ENCODE measurements around the gene PCDHA1.

Gene PCDHA1

DNA sequence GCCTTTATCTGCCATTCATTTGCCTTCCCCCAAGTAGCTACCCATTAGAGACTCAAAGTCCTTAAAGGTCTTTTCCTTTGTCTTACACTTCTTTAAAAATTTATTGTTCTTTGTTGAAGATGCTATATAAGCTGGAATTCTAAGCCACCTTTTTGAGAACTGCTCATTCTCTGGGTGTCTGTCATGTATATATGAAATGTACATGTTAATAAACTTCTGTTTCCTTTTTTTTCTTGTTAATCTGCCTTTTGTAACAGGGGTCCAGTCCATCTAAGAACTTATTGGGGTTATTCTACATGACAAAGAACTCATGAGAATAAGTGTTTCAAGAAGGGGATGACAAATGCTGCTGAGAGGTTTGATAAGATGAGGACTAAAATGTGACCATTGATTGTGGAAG, 221.9 kb downstream of the PCDHA1 start:
- TF ChIP-seq, protein P1, sequence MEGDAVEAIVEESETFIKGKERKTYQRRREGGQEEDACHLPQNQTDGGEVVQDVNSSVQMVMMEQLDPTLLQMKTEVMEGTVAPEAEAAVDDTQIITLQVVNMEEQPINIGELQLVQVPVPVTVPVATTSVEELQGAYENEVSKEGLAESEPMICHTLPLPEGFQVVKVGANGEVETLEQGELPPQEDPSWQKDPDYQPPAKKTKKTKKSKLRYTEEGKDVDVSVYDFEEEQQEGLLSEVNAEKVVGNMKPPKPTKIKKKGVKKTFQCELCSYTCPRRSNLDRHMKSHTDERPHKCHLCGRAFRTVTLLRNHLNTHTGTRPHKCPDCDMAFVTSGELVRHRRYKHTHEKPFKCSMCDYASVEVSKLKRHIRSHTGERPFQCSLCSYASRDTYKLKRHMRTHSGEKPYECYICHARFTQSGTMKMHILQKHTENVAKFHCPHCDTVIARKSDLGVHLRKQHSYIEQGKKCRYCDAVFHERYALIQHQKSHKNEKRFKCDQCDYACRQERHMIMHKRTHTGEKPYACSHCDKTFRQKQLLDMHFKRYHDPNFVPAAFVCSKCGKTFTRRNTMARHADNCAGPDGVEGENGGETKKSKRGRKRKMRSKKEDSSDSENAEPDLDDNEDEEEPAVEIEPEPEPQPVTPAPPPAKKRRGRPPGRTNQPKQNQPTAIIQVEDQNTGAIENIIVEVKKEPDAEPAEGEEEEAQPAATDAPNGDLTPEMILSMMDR (IDR thresholded peaks at IDR 0.05; ENCODE audit: poor library complexity, severe bottlenecking) = no peak
- H3K4me1 ChIP-seq (ENCODE audit: insufficient read depth, poor library complexity, severe bottlenecking) = peaks cover 21% of the 10 kb centered on the region
- DNase-seq (ENCODE audit: low spot score) = no peak
- H3K27me3 ChIP-seq (ENCODE audit: insufficient read depth, poor library complexity, severe bottlenecking) = no peaks in the 10 kb centered on the region
- H3K4me3 ChIP-seq (ENCODE audit: severe bottlenecking) = no peak overlapping the region
- no peaks in the 10 kb centered on the region for H3K9me3 ChIP-seq (ENCODE audit: severe bottlenecking)
- no peak overlapping the region for H3K27ac ChIP-seq (ENCODE audit: poor library complexity, severe bottlenecking)
- ATAC-seq (ENCODE audit: low read depth) = no peak
- H3K36me3 ChIP-seq (ENCODE audit: low read depth) = peaks cover 10% of the 10 kb centered on the region; the same call in 1 of the 2 replicates

DNA sequence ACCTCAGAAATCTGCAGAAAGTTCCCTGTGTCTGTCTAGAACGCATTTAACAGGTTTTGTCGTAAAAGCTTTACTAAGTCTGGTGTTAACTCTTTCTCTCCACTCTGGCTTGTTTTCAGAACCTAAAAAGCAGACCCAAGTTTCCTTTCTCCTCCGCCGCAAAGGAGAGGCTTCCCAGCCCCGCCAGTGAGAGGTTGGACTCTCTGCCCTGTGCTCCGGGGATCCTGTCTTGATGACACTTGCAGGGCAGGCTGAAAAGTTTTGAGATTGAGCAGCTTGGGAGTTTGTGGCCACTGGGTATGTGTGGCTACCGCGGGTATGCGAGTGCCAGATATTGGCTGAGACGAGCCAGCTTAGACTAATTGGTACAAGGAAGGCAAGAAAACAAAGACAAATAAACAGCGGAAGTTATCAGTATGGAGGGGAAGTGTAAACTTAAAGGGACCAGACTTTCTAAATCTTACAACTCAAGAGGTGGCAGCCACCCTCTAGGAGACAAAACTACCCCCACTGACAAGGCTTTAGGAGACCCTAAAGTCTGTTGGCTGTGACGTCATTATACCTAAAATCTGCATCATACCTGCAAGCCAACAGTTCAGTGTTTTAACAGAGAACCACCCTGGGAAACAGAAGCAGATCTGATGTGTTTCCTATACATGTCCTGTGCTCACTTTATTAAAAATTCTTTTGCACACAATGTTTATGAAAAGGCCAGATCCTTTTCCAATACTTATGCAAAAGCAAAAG, 224.3 kb downstream of the PCDHA1 start:
- TF ChIP-seq, protein P1 (IDR thresholded peaks at IDR 0.05; ENCODE audit: poor library complexity, severe bottlenecking) = no peak
- ATAC-seq (ENCODE audit: low read depth) (no peak), DNase-seq (ENCODE audit: low spot score) (no peak)
- Histone ChIP-seq H3K27me3 (ENCODE audit: insufficient read depth, poor library complexity, severe bottlenecking) (no peaks in the 10 kb centered on the region), H3K4me3 (ENCODE audit: severe bottlenecking) (no peak overlapping the region), H3K4me1 (ENCODE audit: insufficient read depth, poor library complexity, severe bottlenecking) (no peaks in the 10 kb centered on the region), H3K36me3 (ENCODE audit: low read depth) (peaks cover 10% of the 10 kb centered on the region; the same call in 1 of the 2 replicates), H3K9me3 (ENCODE audit: severe bottlenecking) (no peaks in the 10 kb centered on the region), H3K27ac (ENCODE audit: poor library complexity, severe bottlenecking) (no peak overlapping the region)

DNA sequence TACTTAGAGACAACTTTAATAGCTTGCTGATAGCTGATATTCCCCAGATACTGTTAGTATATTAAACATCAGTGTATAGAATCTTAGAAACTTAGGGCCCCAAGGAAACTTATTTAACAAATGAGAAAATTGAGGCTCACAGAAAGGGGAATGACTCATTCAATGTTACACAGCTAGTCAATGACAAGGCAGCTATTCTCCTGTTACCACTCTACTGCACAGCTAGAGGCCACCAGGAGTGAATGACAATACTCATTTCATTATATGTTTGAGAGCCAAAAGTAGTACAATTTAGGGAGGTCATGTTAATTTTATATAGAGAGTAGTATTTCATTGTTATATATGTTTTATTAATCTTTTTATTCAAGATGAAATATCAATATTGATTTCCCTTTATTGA, 232.0 kb downstream of the PCDHA1 start:
- Histone ChIP-seq H3K27ac (ENCODE audit: poor library complexity, severe bottlenecking) (no peak overlapping the region), H3K27me3 (ENCODE audit: insufficient read depth, poor library complexity, severe bottlenecking) (no peaks in the 10 kb centered on the region), H3K4me1 (ENCODE audit: insufficient read depth, poor library complexity, severe bottlenecking) (no peaks in the 10 kb centered on the region), H3K36me3 (ENCODE audit: low read depth) (no peaks in the 10 kb centered on the region), H3K9me3 (ENCODE audit: severe bottlenecking) (no peaks in the 10 kb centered on the region), H3K4me3 (ENCODE audit: severe bottlenecking) (no peak overlapping the region)
- DNase-seq (ENCODE audit: low spot score) = no peak
- TF ChIP-seq, protein P1 (IDR thresholded peaks at IDR 0.05; ENCODE audit: poor library complexity, severe bottlenecking) = no peak
- no peak for ATAC-seq (ENCODE audit: low read depth)

DNA sequence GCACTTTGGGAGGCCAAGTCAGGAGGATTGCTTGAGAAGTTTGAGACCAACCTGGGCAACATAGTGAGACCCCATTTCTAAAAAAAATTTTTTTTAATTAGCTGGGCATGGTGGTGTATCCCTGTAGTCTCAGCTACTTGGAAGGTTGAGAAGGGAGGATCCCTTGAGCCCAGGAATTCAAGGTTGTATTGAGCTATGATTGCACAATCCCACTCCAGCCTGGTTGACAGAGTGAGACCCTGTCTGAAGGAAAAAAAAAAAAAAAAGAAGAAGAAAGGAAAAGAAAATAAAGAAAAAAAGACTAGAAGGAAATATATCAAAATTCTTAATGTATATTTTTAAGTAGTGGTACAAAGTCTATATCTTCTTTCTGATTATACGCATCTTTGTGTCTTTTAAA, 236.4 kb downstream of the PCDHA1 start:
- H3K27ac ChIP-seq (ENCODE audit: poor library complexity, severe bottlenecking) = no peak overlapping the region
- no peaks in the 10 kb centered on the region for H3K36me3 ChIP-seq (ENCODE audit: low read depth)
- DNase-seq (ENCODE audit: low spot score) (no peak), ATAC-seq (ENCODE audit: low read depth) (no peak)
- TF ChIP-seq, protein P1 (IDR thresholded peaks at IDR 0.05; ENCODE audit: poor library complexity, severe bottlenecking) = no peak
- H3K4me1 ChIP-seq (ENCODE audit: insufficient read depth, poor library complexity, severe bottlenecking) = no peaks in the 10 kb centered on the region
- no peaks in the 10 kb centered on the region for H3K27me3 ChIP-seq (ENCODE audit: insufficient read depth, poor library complexity, severe bottlenecking)
- H3K9me3 ChIP-seq (ENCODE audit: severe bottlenecking) = no peaks in the 10 kb centered on the region
- no peak overlapping the region for H3K4me3 ChIP-seq (ENCODE audit: severe bottlenecking)

DNA sequence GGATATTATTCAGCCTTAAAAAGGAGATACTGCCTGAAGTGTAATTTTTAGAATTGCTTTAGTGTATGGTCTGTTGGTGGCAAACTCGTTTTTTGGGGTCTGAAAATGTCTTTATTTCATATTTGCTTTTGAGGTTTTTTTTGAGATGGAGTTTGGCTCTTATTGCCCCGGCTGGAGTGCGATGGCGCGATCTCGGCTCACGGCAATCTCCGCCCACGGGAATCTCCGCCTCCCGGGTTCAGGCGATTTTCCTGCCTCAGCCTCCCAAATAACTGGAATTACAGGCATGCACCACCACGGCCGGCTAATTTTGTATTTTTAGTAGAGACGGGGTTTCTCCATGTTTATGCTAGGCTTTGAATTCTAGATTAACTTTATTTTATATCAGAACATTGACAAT, 245.1 kb downstream of the PCDHA1 start:
- TF ChIP-seq, protein P1 (IDR thresholded peaks at IDR 0.05; ENCODE audit: poor library complexity, severe bottlenecking) = no peak

More for the DNA sequence above, 245.1 kb downstream of the PCDHA1 start:
- Histone ChIP-seq H3K27ac (ENCODE audit: poor library complexity, severe bottlenecking) (no peak overlapping the region), H3K4me3 (ENCODE audit: severe bottlenecking) (no peak overlapping the region), H3K27me3 (ENCODE audit: insufficient read depth, poor library complexity, severe bottlenecking) (no peaks in the 10 kb centered on the region), H3K4me1 (ENCODE audit: insufficient read depth, poor library complexity, severe bottlenecking) (no peaks in the 10 kb centered on the region), H3K9me3 (ENCODE audit: severe bottlenecking) (no peaks in the 10 kb centered on the region), H3K36me3 (ENCODE audit: low read depth) (no peaks in the 10 kb centered on the region)
- DNase-seq (ENCODE audit: low spot score) = no peak
- ATAC-seq (ENCODE audit: low read depth) = no peak
